ENCODE results near the gene UMPS.

UMPS gene

GRCh38 chr3:124730129-124730940, at the start of gene UMPS:
TSS of gene UMPS (plus strand) at chr3:124730452. CDS start at chr3:124730472, 20 bp downstream.
- Histone ChIP-seq H3K27me3 (replicated peaks; ENCODE audit: insufficient read depth, low read length) (no peaks in the 10 kb centered on the region), H2AFZ (ENCODE audit: low read length) (peak within 1 kb of the TSS; percentile 77), H3K9me2 (replicated peaks; ENCODE audit: insufficient read depth, low read length) (no peaks in the 10 kb centered on the region), H3K4me3 (ENCODE audit: low read length) (peak within 1 kb of the TSS; percentile 96), H3K36me3 (replicated peaks; ENCODE audit: insufficient read depth, low read length) (no peaks in the 10 kb centered on the region), H3K4me1 (ENCODE audit: low read length) (0 out of 2 replicates have a peak, but pooled peaks cover 5% of the 10 kb centered on the region), H3K79me2 (ENCODE audit: low read length) (peaks cover 47% of the 10 kb centered on the region), H3K9me3 (replicated peaks; ENCODE audit: insufficient read depth, low read length) (no peaks in the 10 kb centered on the region), H3K27ac (ENCODE audit: low read length) (peak within 1 kb of the TSS; percentile 56; the same call in 1 of the 2 replicates), H3K4me2 (ENCODE audit: low read depth, low read length) (peak within 1 kb of the TSS; percentile 92), H4K20me1 (ENCODE audit: insufficient read depth, low read length) (no peaks in the 10 kb centered on the region), H3K9ac (ENCODE audit: low read length) (peak within 1 kb of the TSS; percentile 94), H3F3A (ENCODE audit: insufficient read depth, low read length) (no peaks in the 10 kb centered on the region)
- no peak for TF ChIP-seq EZH2 (optimal IDR thresholded peaks at IDR 0.05; ENCODE audit: low read depth, low read length)
- TF ChIP-seq CTCF (IDR thresholded peaks at IDR 0.05; ENCODE audit: low read length), result no peak
- DNase-seq, result peak; percentile 92

GRCh38 chr3:124680521-124680920, 49.7 kb upstream of the UMPS start:
- no peak overlapping the region for H3K4me3 ChIP-seq (ENCODE audit: low read length)
- H3K9me3 ChIP-seq (replicated peaks; ENCODE audit: insufficient read depth, low read length), result no peaks in the 10 kb centered on the region
- no peaks in the 10 kb centered on the region for H3K9me2 ChIP-seq (replicated peaks; ENCODE audit: insufficient read depth, low read length)
- no peaks in the 10 kb centered on the region for H3K4me1 ChIP-seq (ENCODE audit: low read length)
- H3K27me3 ChIP-seq (replicated peaks; ENCODE audit: insufficient read depth, low read length), result no peaks in the 10 kb centered on the region
- TF ChIP-seq EZH2 (optimal IDR thresholded peaks at IDR 0.05; ENCODE audit: low read depth, low read length), result no peak
- no peak overlapping the region for H2AFZ ChIP-seq (ENCODE audit: low read length)
- H4K20me1 ChIP-seq (ENCODE audit: insufficient read depth, low read length), result no peaks in the 10 kb centered on the region
- no peak for DNase-seq
- no peaks in the 10 kb centered on the region for H3F3A ChIP-seq (ENCODE audit: insufficient read depth, low read length)
- H3K4me2 ChIP-seq (ENCODE audit: low read depth, low read length), result no peak overlapping the region
- no peak overlapping the region for H3K27ac ChIP-seq (ENCODE audit: low read length)
- no peaks in the 10 kb centered on the region for H3K79me2 ChIP-seq (ENCODE audit: low read length)
- H3K9ac ChIP-seq (ENCODE audit: low read length), result no peak overlapping the region
- no peaks in the 10 kb centered on the region for H3K36me3 ChIP-seq (replicated peaks; ENCODE audit: insufficient read depth, low read length)

GRCh38 chr3:124682263-124682662, 48.0 kb upstream of the UMPS start:
- Histone ChIP-seq H3K27ac (ENCODE audit: low read length) (no peak overlapping the region), H3F3A (ENCODE audit: insufficient read depth, low read length) (no peaks in the 10 kb centered on the region)

More at GRCh38 chr3:124682263-124682662, 48.0 kb upstream of the UMPS start:
- Histone ChIP-seq H3K27me3 (replicated peaks; ENCODE audit: insufficient read depth, low read length) (no peaks in the 10 kb centered on the region), H3K36me3 (replicated peaks; ENCODE audit: insufficient read depth, low read length) (no peaks in the 10 kb centered on the region), H2AFZ (ENCODE audit: low read length) (no peak overlapping the region), H3K9me3 (replicated peaks; ENCODE audit: insufficient read depth, low read length) (no peaks in the 10 kb centered on the region), H3K79me2 (ENCODE audit: low read length) (no peaks in the 10 kb centered on the region), H3K9ac (ENCODE audit: low read length) (no peak overlapping the region), H3K4me2 (ENCODE audit: low read depth, low read length) (no peak overlapping the region), H3K4me3 (ENCODE audit: low read length) (no peak overlapping the region), H3K4me1 (ENCODE audit: low read length) (no peaks in the 10 kb centered on the region), H3K9me2 (replicated peaks; ENCODE audit: insufficient read depth, low read length) (no peaks in the 10 kb centered on the region), H4K20me1 (ENCODE audit: insufficient read depth, low read length) (no peaks in the 10 kb centered on the region)
- DNase-seq, result no peak
- no peak for TF ChIP-seq CTCF (IDR thresholded peaks at IDR 0.05; ENCODE audit: low read length)
- TF ChIP-seq EZH2 (optimal IDR thresholded peaks at IDR 0.05; ENCODE audit: low read depth, low read length), result no peak

Measured in MM.1S (cell line).